Measurements from ENCODE around the gene LRRC63.
"Not testable (repeated sequence)": the region's sequence is repeated elsewhere in the genome, so short reads cannot be mapped to it uniquely, and the experiment has no call there.

The LRRC63 gene

GRCh38 chr13:46265292-46265691 is 53.6 kb downstream of the LRRC63 start:
- DNase-seq (ENCODE audit: low read depth in 1 of 2, low spot score in 1 of 2) = no peak

GRCh38 chr13:46267166-46267565 is 55.4 kb downstream of the LRRC63 start:
- no peak for DNase-seq (ENCODE audit: low read depth in 1 of 2, low spot score in 1 of 2)

GRCh38 chr13:46270416-46270815 is 58.7 kb downstream of the LRRC63 start:
- no peak for DNase-seq (ENCODE audit: low read depth in 1 of 2, low spot score in 1 of 2)

GRCh38 chr13:46274094-46274698 is 62.5 kb downstream of the LRRC63 start:
- DNase-seq (ENCODE audit: low read depth in 1 of 2, low spot score in 1 of 2) = no peak

GRCh38 chr13:46278474-46278873 is 66.7 kb downstream of the LRRC63 start:
- no peak for DNase-seq (ENCODE audit: low read depth in 1 of 2, low spot score in 1 of 2)

GRCh38 chr13:46281779-46282178 is 70.1 kb downstream of the LRRC63 start:
- DNase-seq (ENCODE audit: low read depth in 1 of 2, low spot score in 1 of 2) = no peak

GRCh38 chr13:46283912-46284824 is 72.4 kb downstream of the LRRC63 start:
- DNase-seq (ENCODE audit: low read depth in 1 of 2, low spot score in 1 of 2) = not testable (repeated sequence)

GRCh38 chr13:46286972-46287371 is 75.2 kb downstream of the LRRC63 start:
- DNase-seq (ENCODE audit: low read depth in 1 of 2, low spot score in 1 of 2) = no peak

- no peak for DNase-seq (ENCODE audit: low read depth in 1 of 2, low spot score in 1 of 2)
Measured at GRCh38 chr13:46288570-46289259, 77.0 kb downstream of the LRRC63 start.

- no peak for DNase-seq (ENCODE audit: low read depth in 1 of 2, low spot score in 1 of 2)
Measured at GRCh38 chr13:46289260-46289955, 77.7 kb downstream of the LRRC63 start.

- no peak for DNase-seq (ENCODE audit: low read depth in 1 of 2, low spot score in 1 of 2)
Measured at GRCh38 chr13:46290434-46290833, 78.7 kb downstream of the LRRC63 start.

- no peak for DNase-seq (ENCODE audit: low read depth in 1 of 2, low spot score in 1 of 2)
Measured at GRCh38 chr13:46293436-46293835, 81.7 kb downstream of the LRRC63 start.

- peak in 1 of 2 donors; percentile 35 for DNase-seq (ENCODE audit: low read depth in 1 of 2, low spot score in 1 of 2)
Measured at GRCh38 chr13:46295491-46296114, 83.9 kb downstream of the LRRC63 start.

GRCh38 chr13:46296115-46296822 is 84.5 kb downstream of the LRRC63 start:
- DNase-seq (ENCODE audit: low read depth in 1 of 2, low spot score in 1 of 2) = no peak

- no peak for DNase-seq (ENCODE audit: low read depth in 1 of 2, low spot score in 1 of 2)
Measured at GRCh38 chr13:46296921-46297320, 85.2 kb downstream of the LRRC63 start.

- no peak for DNase-seq (ENCODE audit: low read depth in 1 of 2, low spot score in 1 of 2)
Measured at GRCh38 chr13:46297361-46297811, 85.7 kb downstream of the LRRC63 start.

- no peak for DNase-seq (ENCODE audit: low read depth in 1 of 2, low spot score in 1 of 2)
Measured at GRCh38 chr13:46303742-46304385, 92.1 kb downstream of the LRRC63 start.

GRCh38 chr13:46304546-46304945 is 92.8 kb downstream of the LRRC63 start:
- no peak for DNase-seq (ENCODE audit: low read depth in 1 of 2, low spot score in 1 of 2)

- DNase-seq (ENCODE audit: low read depth in 1 of 2, low spot score in 1 of 2) = no peak
Measured at GRCh38 chr13:46307554-46307953, 95.8 kb downstream of the LRRC63 start.

GRCh38 chr13:46310066-46310465 is 98.3 kb downstream of the LRRC63 start:
- DNase-seq (ENCODE audit: low read depth in 1 of 2, low spot score in 1 of 2) = no peak

All from stimulated activated CD4-positive, alpha-beta T cell treated with anti-CD3 and anti-CD28 coated beads, Interleukin-15, amount 100 ng/mL, for 1 hour (primary cell).